HG02970 (cell line): Measurements from ENCODE around the gene PGAM4.
"Not testable (repeated sequence)": the region's sequence is repeated elsewhere in the genome, so short reads cannot be mapped to it uniquely, and the experiment has no call there.

Source experiments
- ATAC-seq: cut with Tn5 transposase; IDR thresholded peaks from one replicate; pipeline ENCODE4 v1.9.1; 2021; ENCODE audit warnings: mild to moderate bottlenecking, moderate library complexity, moderate number of reproducible peaks; ENCODE audit not compliant: unreplicated experiment, low FRiP score

PGAM4 gene

GRCh38 chrX:77969538-77969937, at the start of gene PGAM4:
Gene PGAM4, minus strand, starts transcription at chrX:77969638. Its CDS starts 0 bp downstream, at chrX:77969638.
- no peak for ATAC-seq

- ATAC-seq, result no peak
Measured at GRCh38 chrX:78011846-78012245, 42.4 kb upstream of the PGAM4 start.

DNA sequence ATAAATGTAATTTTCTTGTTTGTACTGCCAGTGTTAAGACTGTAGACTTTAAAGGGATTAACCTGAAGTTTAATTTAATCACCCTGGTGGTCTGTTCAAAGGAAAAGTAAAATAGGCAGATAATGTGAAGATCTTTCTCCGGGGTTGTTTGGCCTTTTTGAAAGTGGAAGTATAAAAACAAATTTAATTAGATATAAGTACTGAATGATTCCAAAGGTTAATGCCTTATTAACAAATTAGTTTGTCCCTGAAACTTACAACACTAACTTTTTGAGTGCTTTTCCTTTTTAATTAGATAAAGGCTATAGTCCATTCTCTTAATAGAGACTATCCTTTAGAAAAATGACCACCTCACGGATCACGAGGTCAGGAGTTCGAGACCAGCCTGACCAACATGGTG, 10.4 kb upstream of the PGAM4 start:
- ATAC-seq, result no peak

GRCh38 chrX:77977518-77977917, 8.1 kb upstream of the PGAM4 start:
- no peak for ATAC-seq

GRCh38 chrX:77977095-77977494, 7.7 kb upstream of the PGAM4 start:
- ATAC-seq, result no peak

DNA sequence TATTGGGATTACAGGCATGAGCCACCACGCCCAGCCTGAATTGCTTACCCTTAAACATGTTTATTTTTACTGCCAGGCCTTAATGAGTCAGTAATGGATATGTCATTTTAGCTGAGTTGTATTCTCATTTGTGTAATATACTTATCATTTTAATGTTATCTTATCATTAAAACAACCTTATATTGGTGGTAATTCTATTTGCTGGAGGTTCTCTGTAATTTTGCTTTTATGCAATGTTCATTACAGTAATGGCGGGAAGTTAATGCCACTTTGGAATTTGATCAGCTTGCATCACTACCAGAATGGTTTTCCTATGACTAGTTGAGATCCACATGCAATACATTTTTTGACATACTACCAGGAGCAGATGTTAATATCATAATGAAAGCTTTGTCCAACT, 6.3 kb upstream of the PGAM4 start:
- ATAC-seq, result no peak

- no peak for ATAC-seq
Measured at GRCh38 chrX:77967631-77968030, 1.8 kb downstream of the PGAM4 start.

GRCh38 chrX:77966361-77966760, 3.1 kb downstream of the PGAM4 start:
- no peak for ATAC-seq

- no peak for ATAC-seq
Measured at GRCh38 chrX:77962068-77962902, 7.2 kb downstream of the PGAM4 start.

- ATAC-seq, result no peak
Measured at GRCh38 chrX:77961063-77961462, 8.4 kb downstream of the PGAM4 start.

DNA sequence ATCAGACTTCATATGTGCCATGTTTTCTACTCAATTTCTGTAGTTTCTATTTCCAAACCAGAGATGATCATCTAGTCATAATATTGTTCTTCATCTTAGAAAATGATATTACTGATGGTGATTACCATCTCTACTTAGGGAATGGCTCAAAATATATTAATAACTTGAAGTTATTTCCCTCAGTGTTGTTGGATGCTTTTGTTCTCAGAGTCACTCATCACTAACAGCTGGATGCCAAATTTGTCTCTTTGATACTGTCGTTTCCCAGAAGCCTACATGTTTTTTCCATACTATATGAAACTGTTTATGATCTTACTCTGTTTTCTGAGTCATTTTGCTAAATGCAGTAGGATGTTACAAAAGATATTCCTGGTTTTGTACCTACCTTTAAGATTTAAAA, 8.9 kb downstream of the PGAM4 start:
- ATAC-seq, result no peak

DNA sequence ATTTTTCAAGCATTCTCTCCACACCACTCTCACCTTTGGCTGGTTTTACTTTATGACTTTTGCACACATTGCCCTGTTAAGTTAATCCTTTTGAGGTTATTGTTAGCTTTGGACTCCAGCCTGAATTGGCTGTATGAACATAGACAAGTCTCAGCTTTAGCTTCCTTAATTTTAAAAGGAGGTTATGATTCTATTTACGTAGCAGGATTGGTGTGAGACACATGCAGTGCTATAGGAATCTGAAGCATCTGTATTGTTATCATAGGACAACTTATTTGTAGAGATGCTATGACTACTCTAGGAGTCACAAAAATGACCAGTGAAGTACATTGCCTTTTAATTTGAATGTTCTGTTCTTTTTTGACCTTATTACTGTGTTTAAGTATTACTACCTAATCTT, 15.7 kb downstream of the PGAM4 start:
- no peak for ATAC-seq

GRCh38 chrX:77953302-77953701, 16.1 kb downstream of the PGAM4 start:
- no peak for ATAC-seq

DNA sequence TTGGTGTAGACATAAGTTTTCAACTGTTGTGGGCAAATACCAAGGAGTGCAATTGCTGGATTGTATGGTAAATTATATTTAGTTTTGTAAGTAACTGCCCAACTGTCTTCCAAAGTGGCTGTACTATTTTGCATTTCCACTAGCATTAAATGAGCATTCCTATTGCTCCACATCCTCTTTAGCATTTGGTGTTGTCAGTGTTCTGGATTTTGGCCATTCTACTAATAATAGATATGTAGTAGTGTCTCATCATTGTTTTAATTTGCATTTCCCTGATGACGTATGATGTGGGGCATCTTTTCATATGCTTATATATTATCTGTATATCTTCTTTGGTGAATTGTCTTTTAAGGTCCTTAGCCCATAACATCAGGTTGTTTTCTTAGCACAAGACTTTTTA, 17.3 kb downstream of the PGAM4 start:
- ATAC-seq, result no peak

- no peak for ATAC-seq
Measured at GRCh38 chrX:77949840-77950239, 19.6 kb downstream of the PGAM4 start.

GRCh38 chrX:77946571-77946970, 22.9 kb downstream of the PGAM4 start:
- no peak for ATAC-seq

GRCh38 chrX:77945910-77946545, 23.4 kb downstream of the PGAM4 start:
- ATAC-seq, result no peak

GRCh38 chrX:77945031-77945430, 24.4 kb downstream of the PGAM4 start:
- ATAC-seq, result not testable (repeated sequence)

- no peak for ATAC-seq
Measured at GRCh38 chrX:77938083-77938680, 31.3 kb downstream of the PGAM4 start.

GRCh38 chrX:77937291-77937690, 32.1 kb downstream of the PGAM4 start:
- no peak for ATAC-seq

DNA sequence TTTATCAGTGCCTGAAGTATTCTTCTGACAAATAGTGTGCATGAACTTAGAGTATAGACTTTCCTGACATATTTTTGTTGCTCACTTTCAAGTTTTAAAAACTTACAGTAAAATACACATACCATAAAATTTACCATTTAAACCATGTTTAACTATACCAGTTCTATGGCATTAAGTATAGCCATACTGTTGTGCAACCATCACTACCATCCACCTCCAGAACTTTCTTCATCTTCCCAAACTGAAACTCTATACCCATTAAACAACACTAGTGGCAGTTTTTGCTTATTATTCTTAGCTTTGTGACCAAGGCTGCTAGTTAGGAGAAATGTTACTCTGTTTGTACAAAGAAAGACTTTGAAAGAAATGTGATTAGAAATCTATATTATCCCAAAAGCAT, 33.1 kb downstream of the PGAM4 start:
- ATAC-seq, result no peak

- ATAC-seq, result no peak
Measured at GRCh38 chrX:77935886-77936285, 33.6 kb downstream of the PGAM4 start.
